GM06990 (cell line): ENCODE data around the gene ARF3.

Experiments
- DNase-seq: peaks from one replicate; pipeline ENCODE4 v3.0.0-alpha.2; 2011; ENCODE audit not compliant: insufficient read length; ENCODE audit errors: extremely low read depth
- H3K27me3 ChIP-seq: replicated peaks from 2 replicates; pipeline ENCODE4 v1.6.0; 2011; ENCODE audit warnings: low read length; ENCODE audit not compliant: control insufficient read depth, insufficient read depth
- H3K36me3 ChIP-seq: 2 replicates; pipeline ENCODE4 v1.5.1; 2011; ENCODE audit warnings: low read length; ENCODE audit not compliant: control insufficient read depth, insufficient read depth
- H3K4me3 ChIP-seq: replicated peaks from 2 replicates; pipeline ENCODE4 v1.5.1; 2011; ENCODE audit warnings: low read depth, mild to moderate bottlenecking, control low read depth, low read length
- TF ChIP-seq, protein P1 (sequence below): IDR thresholded peaks from 2 replicates; pipeline ENCODE4 v1.5.1; 2011; ENCODE audit warnings: low read length, control low read depth, mild to moderate bottlenecking, inconsistent platforms; ENCODE audit not compliant: insufficient read depth, poor library complexity, severe bottlenecking

Gene ARF3

DNA sequence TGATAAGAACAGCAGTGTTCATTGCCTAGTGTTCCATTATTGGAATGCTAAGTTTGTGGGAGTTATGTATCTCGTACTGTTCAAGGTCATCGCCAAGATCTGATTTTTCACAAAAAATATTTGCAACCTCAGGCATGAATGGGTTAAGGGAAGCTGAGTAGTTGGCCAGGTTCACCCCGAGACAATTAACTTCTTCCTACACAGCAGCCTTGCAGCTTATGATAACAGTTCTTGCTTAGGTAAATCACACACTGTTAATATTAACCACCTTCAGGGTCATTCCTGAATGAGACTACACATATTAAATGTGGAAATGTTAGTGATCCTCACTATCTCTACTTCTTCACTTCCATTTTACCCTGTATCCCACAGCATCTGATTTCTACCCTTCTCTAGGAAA, 50.0 kb downstream of the ARF3 start:
- DNase-seq, result no peak
- Histone ChIP-seq H3K4me3 (no peak overlapping the region), H3K36me3 (no peaks in the 10 kb centered on the region), H3K27me3 (no peaks in the 10 kb centered on the region)
- TF ChIP-seq, protein P1, sequence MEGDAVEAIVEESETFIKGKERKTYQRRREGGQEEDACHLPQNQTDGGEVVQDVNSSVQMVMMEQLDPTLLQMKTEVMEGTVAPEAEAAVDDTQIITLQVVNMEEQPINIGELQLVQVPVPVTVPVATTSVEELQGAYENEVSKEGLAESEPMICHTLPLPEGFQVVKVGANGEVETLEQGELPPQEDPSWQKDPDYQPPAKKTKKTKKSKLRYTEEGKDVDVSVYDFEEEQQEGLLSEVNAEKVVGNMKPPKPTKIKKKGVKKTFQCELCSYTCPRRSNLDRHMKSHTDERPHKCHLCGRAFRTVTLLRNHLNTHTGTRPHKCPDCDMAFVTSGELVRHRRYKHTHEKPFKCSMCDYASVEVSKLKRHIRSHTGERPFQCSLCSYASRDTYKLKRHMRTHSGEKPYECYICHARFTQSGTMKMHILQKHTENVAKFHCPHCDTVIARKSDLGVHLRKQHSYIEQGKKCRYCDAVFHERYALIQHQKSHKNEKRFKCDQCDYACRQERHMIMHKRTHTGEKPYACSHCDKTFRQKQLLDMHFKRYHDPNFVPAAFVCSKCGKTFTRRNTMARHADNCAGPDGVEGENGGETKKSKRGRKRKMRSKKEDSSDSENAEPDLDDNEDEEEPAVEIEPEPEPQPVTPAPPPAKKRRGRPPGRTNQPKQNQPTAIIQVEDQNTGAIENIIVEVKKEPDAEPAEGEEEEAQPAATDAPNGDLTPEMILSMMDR, result no peak

DNA sequence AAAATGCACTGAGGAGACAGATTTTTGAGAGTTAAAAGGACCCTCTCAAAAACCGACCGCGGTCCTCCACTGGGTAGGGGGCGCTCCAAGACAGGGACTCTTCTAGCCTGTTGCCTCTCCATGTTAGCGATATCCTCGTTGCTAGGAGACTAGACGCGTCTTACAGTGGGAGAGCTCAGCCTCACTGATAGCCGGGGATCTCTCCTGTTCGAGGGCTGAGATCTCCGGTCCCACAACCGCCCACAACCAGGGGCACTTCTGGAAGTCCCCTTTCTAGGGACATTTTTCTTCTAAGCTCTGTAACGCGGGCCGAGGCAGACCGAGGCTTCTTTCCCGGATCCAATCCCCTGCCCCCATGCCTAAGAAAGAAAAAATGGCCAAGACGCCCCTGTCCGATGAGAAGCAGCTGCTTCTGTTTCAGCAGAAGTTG, 53.3 kb downstream of the ARF3 start:
- Histone ChIP-seq H3K27me3 (no peaks in the 10 kb centered on the region), H3K36me3 (no peaks in the 10 kb centered on the region), H3K4me3 (peak overlapping the region; percentile 23)
- peak; percentile 44 for DNase-seq
- TF ChIP-seq, protein P1, result peak; percentile 73

DNA sequence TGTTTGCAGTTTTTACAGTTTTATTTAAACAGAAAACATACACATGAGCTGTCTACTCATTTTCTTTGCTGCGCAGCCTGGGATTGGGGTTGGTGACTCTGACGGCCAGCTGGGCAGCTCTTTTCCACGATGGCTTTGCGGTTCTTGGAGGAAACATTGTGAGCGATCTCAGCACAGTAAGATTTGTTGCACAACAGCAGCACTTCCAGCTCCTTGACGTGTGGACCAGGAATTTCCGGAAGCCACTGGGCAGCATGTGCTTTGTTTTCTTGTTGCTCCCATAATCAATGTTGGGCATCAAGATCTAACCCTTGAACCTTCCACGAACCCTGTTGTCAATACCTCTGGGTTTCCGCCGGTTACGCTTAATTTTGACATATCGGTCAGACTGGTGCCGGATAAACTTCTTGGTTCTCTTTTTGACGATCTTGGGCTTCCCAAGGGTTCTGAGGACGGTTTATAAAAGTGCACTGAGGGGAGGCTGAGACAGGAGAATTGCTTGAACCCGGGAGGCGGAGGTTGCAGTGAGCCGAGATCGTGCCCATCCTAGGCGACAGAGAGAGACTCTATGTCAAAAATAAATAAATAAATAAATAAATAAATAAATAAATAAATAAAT, 53.8 kb downstream of the ARF3 start:
- Histone ChIP-seq H3K36me3 (no peaks in the 10 kb centered on the region), H3K4me3 (peak overlapping the region; percentile 4; the same call in 1 of the 2 replicates), H3K27me3 (no peaks in the 10 kb centered on the region)
- no peak for DNase-seq
- TF ChIP-seq, protein P1, result no peak

DNA sequence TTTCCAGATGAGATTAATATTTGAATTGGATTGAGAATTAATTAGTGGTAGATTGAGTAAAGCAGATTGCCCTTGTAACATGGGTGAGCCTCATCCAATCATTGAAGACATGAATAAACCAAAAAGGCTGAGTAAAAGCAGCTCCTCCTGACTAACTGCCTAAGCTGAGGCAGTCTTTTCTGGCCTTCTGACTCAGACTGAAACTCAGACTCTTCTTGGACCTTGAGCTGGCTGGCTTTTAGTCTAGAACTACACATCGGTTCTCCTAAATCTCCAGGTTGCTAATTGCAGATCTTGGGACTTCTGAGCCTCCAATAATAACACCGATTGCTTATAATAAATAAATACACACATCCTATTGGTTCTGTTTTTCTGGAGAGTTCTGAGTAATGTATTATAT, 56.0 kb downstream of the ARF3 start:
- Histone ChIP-seq H3K4me3 (no peak overlapping the region), H3K27me3 (no peaks in the 10 kb centered on the region), H3K36me3 (no peaks in the 10 kb centered on the region)
- TF ChIP-seq, protein P1, result no peak
- no peak for DNase-seq

DNA sequence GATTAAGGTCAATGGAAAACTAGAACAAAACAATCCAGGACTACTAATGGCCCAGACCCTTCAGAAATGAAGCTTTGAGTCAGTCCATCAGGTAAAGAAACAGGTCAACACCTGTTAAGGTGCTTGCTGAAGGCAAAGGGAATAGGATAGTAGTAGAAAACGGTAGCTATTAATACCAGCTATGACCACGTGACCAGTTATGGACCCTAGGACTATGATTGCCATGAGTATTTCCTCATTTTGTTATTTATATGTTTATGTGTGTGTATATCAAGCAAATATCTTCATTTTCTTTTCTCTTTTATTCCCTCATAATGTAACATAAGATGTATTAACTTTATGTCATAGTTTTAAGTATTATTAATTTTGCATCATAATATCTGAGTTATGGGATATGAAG, 57.6 kb downstream of the ARF3 start:
- H3K4me3 ChIP-seq, result no peak overlapping the region
- TF ChIP-seq, protein P1, result no peak
- H3K36me3 ChIP-seq, result no peaks in the 10 kb centered on the region
- no peak for DNase-seq
- H3K27me3 ChIP-seq, result no peaks in the 10 kb centered on the region

DNA sequence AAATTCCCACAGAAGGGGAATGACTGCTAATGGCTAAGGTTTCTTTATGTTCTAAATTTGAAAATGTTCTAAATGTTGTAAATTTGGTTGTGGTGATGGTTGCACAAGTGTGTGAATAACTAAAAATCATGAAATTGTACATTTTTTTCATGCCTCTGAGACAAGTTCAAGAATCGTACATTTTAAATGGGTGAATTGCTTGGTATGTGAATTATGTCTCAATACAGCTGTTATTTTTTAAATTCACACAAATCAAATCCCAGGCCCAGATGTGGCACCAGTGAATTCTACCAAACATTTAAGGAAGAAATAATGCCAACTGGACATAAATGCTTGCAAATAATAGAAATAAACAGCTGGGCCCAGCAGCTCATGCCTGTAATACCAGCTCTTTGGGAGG, 63.0 kb downstream of the ARF3 start:
- Histone ChIP-seq H3K36me3 (no peaks in the 10 kb centered on the region), H3K27me3 (no peaks in the 10 kb centered on the region; the same call in 1 of the 2 replicates), H3K4me3 (no peak overlapping the region)
- no peak for DNase-seq
- TF ChIP-seq, protein P1, result no peak
